CD4-positive, alpha-beta T cell (primary cell): ENCODE results near the gene NUP35. TPM values are rescaled to one million over a fixed set of nuclear protein-coding genes. Genes with fewer than 3 reads are reported as not detected.

ENCODE experiments used
- ATAC-seq: fragments of 200-7000 bp; cut with Tn5 transposase; one replicate; pipeline ENCODE4 v1.10.0; 2022; ENCODE audit warnings: mild to moderate bottlenecking; ENCODE audit not compliant: poor library complexity
- CTCF ChIA-PET: fragments of 350-600 bp; sonication (Branson Sonifier 250); formaldehyde crosslinking; loops from one replicate; lab custom pipeline; 2021; ENCODE audit warnings: antibody characterized with exemption, inconsistent platforms; lab: Charles Lee
- POLR2A ChIA-PET: fragments of 350-600 bp; sonication (Branson Sonifier 250); formaldehyde crosslinking; loops from one replicate; lab custom pipeline; 2021; ENCODE audit warnings: antibody characterized with exemption, inconsistent platforms; lab: Charles Lee
- DNase-seq, 14 experiments: peaks; one replicate each; pipeline ENCODE4 v3.0.0-alpha.2; 2013 to 2020; ENCODE audit warnings: mixed read lengths in 2 of 14
- H3K27ac ChIP-seq, 2 donors: one replicate each; pipeline versions ENCODE4 v1.5.1 to v1.7.0; 2013; ENCODE audit warnings: low read length in 2 of 2, low read depth in 1 of 2, mild to moderate bottlenecking in 1 of 2
- H3K27me3 ChIP-seq, 2 experiments: 1 replicate in 1 of 2; 2 replicates in 1 of 2; pipeline versions ENCODE4 v1.6.1 to v1.7.0; 2013; ENCODE audit warnings: low read length in 2 of 2, control low read depth in 1 of 2, mild to moderate bottlenecking in 1 of 2, moderate library complexity in 1 of 2; ENCODE audit not compliant: insufficient read depth in 2 of 2, control insufficient read depth in 1 of 2
- H3K36me3 ChIP-seq: one replicate; pipeline ENCODE4 v1.6.1; 2013; ENCODE audit warnings: low read length, control low read depth; ENCODE audit not compliant: insufficient read depth
- H3K4me1 ChIP-seq: one replicate; pipeline ENCODE4 v1.6.1; 2013; ENCODE audit warnings: low read length, control low read depth; ENCODE audit not compliant: insufficient read depth
- H3K4me3 ChIP-seq: one replicate; pipeline ENCODE4 v1.5.1; 2013; ENCODE audit warnings: mild to moderate bottlenecking, low read length, moderate library complexity
- H3K9me3 ChIP-seq, 2 experiments: 1 replicate in 1 of 2; 2 replicates in 1 of 2; pipeline versions ENCODE4 v1.6.1 to v1.7.0; 2013; ENCODE audit warnings: low read length in 2 of 2, mild to moderate bottlenecking in 2 of 2, control low read depth in 1 of 2, moderate library complexity in 1 of 2; ENCODE audit not compliant: control insufficient read depth in 1 of 2, insufficient read depth in 1 of 2
- H3K27ac Mint-ChIP-seq: one replicate; pipeline ENCODE4 v1.8.0; 2020; ENCODE audit warnings: mixed read lengths
- H3K27me3 Mint-ChIP-seq: one replicate; pipeline ENCODE4 v1.8.0; 2021; ENCODE audit warnings: mixed read lengths
- H3K36me3 Mint-ChIP-seq: one replicate; pipeline ENCODE4 v1.8.0; 2021; ENCODE audit warnings: low read depth, mixed read lengths
- H3K4me1 Mint-ChIP-seq: one replicate; pipeline ENCODE4 v1.8.0; 2021; ENCODE audit warnings: low read depth, mixed read lengths
- H3K4me3 Mint-ChIP-seq: one replicate; pipeline ENCODE4 v1.8.0; 2020; ENCODE audit warnings: mild to moderate bottlenecking, mixed read lengths
- H3K9me3 Mint-ChIP-seq: one replicate; pipeline ENCODE4 v1.8.0; 2020; ENCODE audit warnings: mixed read lengths
- intact Hi-C, 2 experiments: fragments of 100-400 bp; cut with DNase I in 1 of 2; cut with micrococcal nuclease in 1 of 2; formaldehyde crosslinking; loops; one replicate each; pipeline versions ENCODE4 v1.15.1 to v1.9.0; 2023 to 2025; cut with DNase I, micrococcal nuclease
- total RNA-seq, 174 experiments: library from RNA in 2 of 174; stranded (reverse) in 2 of 174; gene quantifications; one replicate each; pipeline ENCODE4 v1.2.3 and lab custom pipeline; 2021 to 2026
- TF ChIP-seq, protein P1 (sequence below): fragments of 200-600 bp; IDR thresholded peaks from one replicate; pipeline ENCODE4 v1.8.0; 2022; ENCODE audit warnings: antibody characterized with exemption, mild to moderate bottlenecking

Gene NUP35
- total RNA-seq, 2 experiments from 2014 or later = 12.5 to 13.1 TPM

DNA sequence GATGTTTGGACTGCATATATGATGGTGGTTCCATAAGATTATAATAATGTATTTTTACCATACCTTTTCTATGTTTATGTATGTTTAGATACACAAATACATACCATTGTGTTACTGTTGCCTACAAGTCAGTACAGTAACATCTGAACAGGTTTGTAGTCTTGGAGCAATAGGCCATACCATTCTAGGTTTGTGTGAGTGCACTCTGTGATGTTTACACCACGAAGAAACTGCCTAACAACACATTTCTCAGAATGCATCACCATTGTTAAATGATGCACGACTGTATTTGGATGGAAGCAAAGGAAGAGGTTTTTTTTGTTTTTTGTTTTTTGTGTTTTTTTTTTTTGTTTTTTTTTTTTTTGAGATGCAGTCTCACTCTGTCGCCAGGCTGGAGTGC is 36.2 kb upstream of the NUP35 start:
- no peak for DNase-seq
- POLR2A ChIA-PET = no interaction called here
- CTCF ChIA-PET = no interaction called here
- ATAC-seq = no peak
- no peak overlapping the region for H3K4me3 Mint-ChIP-seq
- Histone ChIP-seq H3K36me3 (no peaks in the 10 kb centered on the region), H3K4me3 (no peak overlapping the region), H3K27ac (no peak overlapping the region), H3K9me3 (no peaks in the 10 kb centered on the region), H3K4me1 (no peaks in the 10 kb centered on the region), H3K27me3 (no peaks in the 10 kb centered on the region)
- H3K27me3 Mint-ChIP-seq = no peaks in the 10 kb centered on the region
- intact Hi-C loops = no loop called here
- H3K4me1 Mint-ChIP-seq = no peaks in the 10 kb centered on the region
- TF ChIP-seq, protein P1, sequence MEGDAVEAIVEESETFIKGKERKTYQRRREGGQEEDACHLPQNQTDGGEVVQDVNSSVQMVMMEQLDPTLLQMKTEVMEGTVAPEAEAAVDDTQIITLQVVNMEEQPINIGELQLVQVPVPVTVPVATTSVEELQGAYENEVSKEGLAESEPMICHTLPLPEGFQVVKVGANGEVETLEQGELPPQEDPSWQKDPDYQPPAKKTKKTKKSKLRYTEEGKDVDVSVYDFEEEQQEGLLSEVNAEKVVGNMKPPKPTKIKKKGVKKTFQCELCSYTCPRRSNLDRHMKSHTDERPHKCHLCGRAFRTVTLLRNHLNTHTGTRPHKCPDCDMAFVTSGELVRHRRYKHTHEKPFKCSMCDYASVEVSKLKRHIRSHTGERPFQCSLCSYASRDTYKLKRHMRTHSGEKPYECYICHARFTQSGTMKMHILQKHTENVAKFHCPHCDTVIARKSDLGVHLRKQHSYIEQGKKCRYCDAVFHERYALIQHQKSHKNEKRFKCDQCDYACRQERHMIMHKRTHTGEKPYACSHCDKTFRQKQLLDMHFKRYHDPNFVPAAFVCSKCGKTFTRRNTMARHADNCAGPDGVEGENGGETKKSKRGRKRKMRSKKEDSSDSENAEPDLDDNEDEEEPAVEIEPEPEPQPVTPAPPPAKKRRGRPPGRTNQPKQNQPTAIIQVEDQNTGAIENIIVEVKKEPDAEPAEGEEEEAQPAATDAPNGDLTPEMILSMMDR = no peak
- H3K36me3 Mint-ChIP-seq = no peaks in the 10 kb centered on the region
- H3K9me3 Mint-ChIP-seq = no peaks in the 10 kb centered on the region
- H3K27ac Mint-ChIP-seq = no peak overlapping the region

DNA sequence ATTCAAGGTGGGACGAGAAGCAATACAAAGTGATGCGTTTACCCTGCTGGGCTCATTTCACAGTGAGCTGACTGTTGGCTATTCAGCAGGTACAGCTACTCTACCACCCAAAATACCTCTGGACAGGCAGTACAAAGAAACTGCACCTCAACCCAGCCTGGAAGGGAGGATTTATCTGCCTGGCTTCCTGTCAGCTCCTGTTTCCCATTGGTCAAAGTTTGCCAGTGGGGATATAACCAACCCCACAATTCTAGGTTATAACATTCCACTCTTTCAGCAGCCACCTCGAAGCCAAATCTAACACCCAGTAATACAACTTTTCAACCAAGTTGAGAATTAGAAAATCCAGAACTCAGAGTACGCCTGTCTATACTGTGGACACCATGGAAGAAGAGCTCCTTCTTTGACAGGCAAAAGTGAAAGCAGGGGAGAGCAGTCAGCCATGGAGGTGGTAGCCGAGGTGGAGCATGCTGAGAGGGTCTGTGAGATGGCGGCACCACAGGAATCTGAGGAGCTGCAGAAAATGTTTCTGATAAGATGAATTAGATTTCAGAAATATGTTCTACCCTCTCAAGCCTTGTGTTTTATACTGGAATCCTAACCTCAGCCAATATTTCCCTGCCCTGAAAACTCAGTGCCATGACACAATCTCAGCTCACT is 34.9 kb upstream of the NUP35 start:
- Histone ChIP-seq H3K27me3 (no peaks in the 10 kb centered on the region), H3K27ac (no peak overlapping the region), H3K4me3 (no peak overlapping the region), H3K4me1 (no peaks in the 10 kb centered on the region), H3K9me3 (no peaks in the 10 kb centered on the region), H3K36me3 (no peaks in the 10 kb centered on the region)
- Mint-ChIP-seq H3K4me3 (no peak overlapping the region), H3K27ac (no peak overlapping the region), H3K27me3 (no peaks in the 10 kb centered on the region), H3K36me3 (no peaks in the 10 kb centered on the region), H3K4me1 (no peaks in the 10 kb centered on the region), H3K9me3 (no peaks in the 10 kb centered on the region)
- ATAC-seq (no peak), DNase-seq (no peak)
- intact Hi-C loops = no loop called here
- ChIA-PET CTCF (no interaction called here), POLR2A (interaction anchor here (1.5 kb wide), 1 partner anchor 11 kb away, joined by 5 read pairs; the partner anchor contains the start of gene DUSP19)
- TF ChIP-seq, protein P1 = no peak

DNA sequence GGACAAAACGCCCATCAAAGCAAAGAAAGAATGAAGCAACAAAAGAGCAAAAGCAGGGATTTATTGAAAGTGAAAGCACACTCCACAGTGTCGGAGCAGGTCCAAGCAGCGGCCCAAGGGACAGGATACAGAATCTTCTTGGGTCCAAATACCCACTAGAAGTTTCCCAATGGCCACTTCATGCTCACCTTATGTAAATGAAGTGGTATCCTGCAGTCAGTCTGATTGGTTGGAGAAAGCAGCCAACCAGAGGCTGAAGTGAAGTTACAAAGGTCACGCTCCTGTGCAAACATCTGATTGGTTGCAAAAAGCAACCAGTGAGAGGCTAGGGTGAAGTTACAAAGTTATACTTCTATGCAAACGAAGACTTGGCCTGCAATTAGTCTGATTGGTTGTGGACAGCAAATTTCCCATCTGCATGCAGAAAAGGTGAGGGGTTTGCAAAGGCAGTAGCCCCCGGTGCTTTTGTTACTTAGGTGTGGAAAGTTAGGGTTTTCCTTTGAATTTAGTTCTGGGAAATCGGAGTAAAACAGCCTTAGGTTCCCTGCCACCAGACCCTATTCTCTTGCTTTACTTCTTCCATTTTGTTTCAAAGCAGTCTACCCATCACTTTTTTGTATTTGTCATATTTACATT is 32.8 kb upstream of the NUP35 start:
- H3K27ac Mint-ChIP-seq = no peak overlapping the region
- no peaks in the 10 kb centered on the region for H3K36me3 Mint-ChIP-seq
- H3K4me1 Mint-ChIP-seq = no peaks in the 10 kb centered on the region
- Histone ChIP-seq H3K9me3 (no peaks in the 10 kb centered on the region), H3K4me1 (no peaks in the 10 kb centered on the region), H3K4me3 (no peak overlapping the region), H3K27me3 (no peaks in the 10 kb centered on the region), H3K27ac (no peak overlapping the region), H3K36me3 (no peaks in the 10 kb centered on the region)
- TF ChIP-seq, protein P1 = no peak
- CTCF ChIA-PET = no interaction called here
- H3K27me3 Mint-ChIP-seq = no peaks in the 10 kb centered on the region
- ATAC-seq (no peak), DNase-seq (no peak)
- no peak overlapping the region for H3K4me3 Mint-ChIP-seq
- intact Hi-C loops = loop anchor here in 1 of 2 experiments (5.0 kb wide), 1 partner anchor 424 kb away; no protein-coding TSS in a partner anchor
- no peaks in the 10 kb centered on the region for H3K9me3 Mint-ChIP-seq
- POLR2A ChIA-PET = no interaction called here
